Measurements from ENCODE around the gene PNRC1.

Gene PNRC1

DNA sequence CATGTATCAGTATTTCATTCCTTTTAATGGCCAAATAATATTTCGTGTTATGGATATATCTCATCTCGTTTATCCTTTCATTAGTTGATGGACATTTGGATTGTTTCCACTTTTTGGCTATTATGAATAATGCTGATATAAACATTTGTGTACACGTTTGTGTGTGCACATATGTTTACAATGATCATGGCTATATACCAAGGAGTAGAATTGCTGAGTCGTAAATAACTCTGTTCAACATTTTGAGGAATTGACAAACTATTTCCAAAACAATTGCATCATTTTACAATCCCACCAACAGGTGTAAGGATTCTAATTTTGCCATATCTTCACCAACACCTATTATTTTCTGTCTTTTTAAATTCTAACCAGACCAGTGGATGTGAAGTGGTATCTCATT lies 26.3 kb upstream of the PNRC1 start:
- Histone ChIP-seq H3K4me3 (ENCODE audit: low read length, poor library complexity, severe bottlenecking) (no peak overlapping the region), H3K9me2 (replicated peaks; ENCODE audit: low read depth, low read length) (no peaks in the 10 kb centered on the region), H3F3A (ENCODE audit: low read depth) (no peaks in the 10 kb centered on the region), H3K79me2 (ENCODE audit: insufficient read depth, low read length) (no peaks in the 10 kb centered on the region), H3K27me3 (ENCODE audit: insufficient read depth, low read length, poor library complexity, severe bottlenecking) (no peaks in the 10 kb centered on the region), H3K36me3 (ENCODE audit: insufficient read depth, low read length) (no peaks in the 10 kb centered on the region), H2AFZ (ENCODE audit: low read length) (no peak overlapping the region), H4K20me1 (ENCODE audit: insufficient read depth, low read length, poor library complexity, severe bottlenecking) (no peaks in the 10 kb centered on the region), H3K4me1 (ENCODE audit: insufficient read depth, low read length, poor library complexity, severe bottlenecking) (peaks cover 8% of the 10 kb centered on the region), H3K9me3 (ENCODE audit: insufficient read depth, low read depth, low read length) (no peaks in the 10 kb centered on the region), H3K4me2 (ENCODE audit: low read depth, low read length, poor library complexity, severe bottlenecking) (no peak overlapping the region), H3K9ac (ENCODE audit: low read depth, low read length, poor library complexity, severe bottlenecking) (no peak overlapping the region)
- TF ChIP-seq CTCF (conservative IDR thresholded peaks at IDR 0.05; ENCODE audit: low read length) = no peak
- no peak for TF ChIP-seq EZH2phosphoT487 (IDR thresholded peaks at IDR 0.05; ENCODE audit: borderline replicate concordance)

DNA sequence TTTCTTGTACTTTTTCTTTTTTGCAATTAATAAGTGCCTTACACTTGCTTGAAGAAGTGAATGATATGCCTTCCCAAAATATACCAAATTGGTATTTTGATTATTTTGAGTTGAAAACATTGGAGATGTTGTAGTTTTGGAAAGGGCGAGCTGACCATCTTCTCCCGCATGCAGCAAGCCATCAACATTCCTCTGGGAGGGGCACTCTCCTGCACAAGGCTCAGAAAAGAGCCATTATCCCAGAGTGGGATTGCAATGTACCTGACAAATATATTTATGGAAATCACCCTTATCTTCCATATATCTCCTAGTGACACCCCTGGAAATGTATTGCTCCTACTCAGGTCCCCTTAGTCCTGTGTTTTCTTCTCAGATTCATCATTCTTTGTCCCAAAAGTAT lies 22.8 kb upstream of the PNRC1 start:
- H3K36me3 ChIP-seq (ENCODE audit: insufficient read depth, low read length) = no peaks in the 10 kb centered on the region
- H3K4me2 ChIP-seq (ENCODE audit: low read depth, low read length, poor library complexity, severe bottlenecking) = no peak overlapping the region
- no peaks in the 10 kb centered on the region for H3K4me1 ChIP-seq (ENCODE audit: insufficient read depth, low read length, poor library complexity, severe bottlenecking)
- H2AFZ ChIP-seq (ENCODE audit: low read length) = no peak overlapping the region
- no peaks in the 10 kb centered on the region for H3K27me3 ChIP-seq (ENCODE audit: insufficient read depth, low read length, poor library complexity, severe bottlenecking)
- H3F3A ChIP-seq (ENCODE audit: low read depth) = no peaks in the 10 kb centered on the region
- H3K9ac ChIP-seq (ENCODE audit: low read depth, low read length, poor library complexity, severe bottlenecking) = no peak overlapping the region
- no peaks in the 10 kb centered on the region for H4K20me1 ChIP-seq (ENCODE audit: insufficient read depth, low read length, poor library complexity, severe bottlenecking)
- no peaks in the 10 kb centered on the region for H3K79me2 ChIP-seq (ENCODE audit: insufficient read depth, low read length)
- H3K9me3 ChIP-seq (ENCODE audit: insufficient read depth, low read depth, low read length) = no peaks in the 10 kb centered on the region
- no peak overlapping the region for H3K4me3 ChIP-seq (ENCODE audit: low read length, poor library complexity, severe bottlenecking)
- H3K9me2 ChIP-seq (replicated peaks; ENCODE audit: low read depth, low read length) = no peaks in the 10 kb centered on the region
- no peak for TF ChIP-seq EZH2phosphoT487 (IDR thresholded peaks at IDR 0.05; ENCODE audit: borderline replicate concordance)
- no peak for TF ChIP-seq CTCF (conservative IDR thresholded peaks at IDR 0.05; ENCODE audit: low read length)

DNA sequence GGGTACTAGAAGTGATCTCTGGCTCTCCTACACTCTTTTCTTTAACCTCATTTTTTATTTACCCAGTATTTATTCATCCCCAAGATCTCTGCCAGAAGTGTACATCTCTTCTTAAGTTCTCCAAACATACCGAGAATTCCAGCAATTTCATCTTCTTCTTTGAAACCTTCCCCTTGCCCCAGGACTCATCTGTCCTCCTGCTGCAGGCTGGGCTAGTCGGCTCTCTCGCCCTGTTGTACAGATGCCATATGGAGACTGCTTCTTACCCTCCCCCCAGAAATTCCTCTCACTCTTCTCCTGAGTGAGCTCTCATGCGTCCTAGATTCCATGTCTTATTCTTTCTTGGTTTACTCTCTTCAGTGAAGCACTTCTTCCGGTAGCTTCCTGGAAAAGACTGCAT lies 21.9 kb upstream of the PNRC1 start:
- H3K79me2 ChIP-seq (ENCODE audit: insufficient read depth, low read length) = no peaks in the 10 kb centered on the region
- no peak overlapping the region for H2AFZ ChIP-seq (ENCODE audit: low read length)
- H3K4me1 ChIP-seq (ENCODE audit: insufficient read depth, low read length, poor library complexity, severe bottlenecking) = no peaks in the 10 kb centered on the region

GRCh38 chr6:89059227-89059626 lies 21.3 kb upstream of the PNRC1 start:
- Histone ChIP-seq H3K4me1 (ENCODE audit: insufficient read depth, low read length, poor library complexity, severe bottlenecking) (no peaks in the 10 kb centered on the region), H4K20me1 (ENCODE audit: insufficient read depth, low read length, poor library complexity, severe bottlenecking) (no peaks in the 10 kb centered on the region), H3K79me2 (ENCODE audit: insufficient read depth, low read length) (no peaks in the 10 kb centered on the region), H3F3A (ENCODE audit: low read depth) (no peaks in the 10 kb centered on the region), H3K36me3 (ENCODE audit: insufficient read depth, low read length) (no peaks in the 10 kb centered on the region), H2AFZ (ENCODE audit: low read length) (no peak overlapping the region), H3K9me3 (ENCODE audit: insufficient read depth, low read depth, low read length) (no peaks in the 10 kb centered on the region), H3K9me2 (replicated peaks; ENCODE audit: low read depth, low read length) (no peaks in the 10 kb centered on the region), H3K9ac (ENCODE audit: low read depth, low read length, poor library complexity, severe bottlenecking) (no peak overlapping the region), H3K27me3 (ENCODE audit: insufficient read depth, low read length, poor library complexity, severe bottlenecking) (no peaks in the 10 kb centered on the region), H3K4me3 (ENCODE audit: low read length, poor library complexity, severe bottlenecking) (no peak overlapping the region), H3K4me2 (ENCODE audit: low read depth, low read length, poor library complexity, severe bottlenecking) (no peak overlapping the region)
- TF ChIP-seq CTCF (conservative IDR thresholded peaks at IDR 0.05; ENCODE audit: low read length) (no peak), EZH2phosphoT487 (IDR thresholded peaks at IDR 0.05; ENCODE audit: borderline replicate concordance) (no peak)

More for the DNA sequence above, 21.9 kb upstream of the PNRC1 start:
- Histone ChIP-seq H3K9me3 (ENCODE audit: insufficient read depth, low read depth, low read length) (no peaks in the 10 kb centered on the region), H3K9ac (ENCODE audit: low read depth, low read length, poor library complexity, severe bottlenecking) (no peak overlapping the region), H3K36me3 (ENCODE audit: insufficient read depth, low read length) (no peaks in the 10 kb centered on the region), H3F3A (ENCODE audit: low read depth) (no peaks in the 10 kb centered on the region), H3K4me3 (ENCODE audit: low read length, poor library complexity, severe bottlenecking) (no peak overlapping the region), H3K4me2 (ENCODE audit: low read depth, low read length, poor library complexity, severe bottlenecking) (no peak overlapping the region), H3K9me2 (replicated peaks; ENCODE audit: low read depth, low read length) (no peaks in the 10 kb centered on the region), H3K27me3 (ENCODE audit: insufficient read depth, low read length, poor library complexity, severe bottlenecking) (no peaks in the 10 kb centered on the region), H4K20me1 (ENCODE audit: insufficient read depth, low read length, poor library complexity, severe bottlenecking) (no peaks in the 10 kb centered on the region)
- TF ChIP-seq EZH2phosphoT487 (IDR thresholded peaks at IDR 0.05; ENCODE audit: borderline replicate concordance) = no peak
